ENCODE data around the gene TCF19.
A peak's percentile ranks its signal among the peaks of the same experiment; 100 is the strongest.

Gene TCF19

GRCh38 chr6:31128093-31128676, 30.2 kb upstream of the TCF19 start:
- Histone ChIP-seq H3K4me3 (ENCODE audit: low read depth in 1 of 5, low read length in 5 of 5) (no peak overlapping the region), H3K9ac (ENCODE audit: low read length in 5 of 5) (no peak overlapping the region), H3K27ac (ENCODE audit: low read depth, low read length) (no peak overlapping the region), H3K36me3 (ENCODE audit: control insufficient read depth in 5 of 5, insufficient read depth in 5 of 5, low read length in 5 of 5) (no peaks in the 10 kb centered on the region), H3K27me3 (ENCODE audit: control insufficient read depth in 5 of 5, insufficient read depth in 4 of 5, low read length in 5 of 5) (no peaks in the 10 kb centered on the region), H3K9me3 (ENCODE audit: control insufficient read depth in 5 of 5, low read length in 5 of 5) (no peaks in the 10 kb centered on the region), H3K4me1 (ENCODE audit: control insufficient read depth in 5 of 5, insufficient read depth in 5 of 5, low read length in 5 of 5) (peaks cover 0 to 35% (median 8%) of the 10 kb centered on the region in 5 donors)

- Histone ChIP-seq H3K27me3 (ENCODE audit: control insufficient read depth in 5 of 5, insufficient read depth in 4 of 5, low read length in 5 of 5) (no peaks in the 10 kb centered on the region), H3K4me1 (ENCODE audit: control insufficient read depth in 5 of 5, insufficient read depth in 5 of 5, low read length in 5 of 5) (peaks cover 0 to 28% (median 7%) of the 10 kb centered on the region in 5 donors), H3K9ac (ENCODE audit: low read length in 5 of 5) (no peak overlapping the region), H3K9me3 (ENCODE audit: control insufficient read depth in 5 of 5, low read length in 5 of 5) (no peaks in the 10 kb centered on the region), H3K36me3 (ENCODE audit: control insufficient read depth in 5 of 5, insufficient read depth in 5 of 5, low read length in 5 of 5) (no peaks in the 10 kb centered on the region), H3K4me3 (ENCODE audit: low read depth in 1 of 5, low read length in 5 of 5) (no peak overlapping the region), H3K27ac (ENCODE audit: low read depth, low read length) (no peak overlapping the region)
These were observed 29.3 kb upstream of the TCF19 start for GRCh38 chr6:31129130-31129529.

GRCh38 chr6:31130751-31131150, 27.6 kb upstream of the TCF19 start:
- no peak overlapping the region for H3K27ac ChIP-seq (ENCODE audit: low read depth, low read length)
- no peak overlapping the region for H3K9ac ChIP-seq (ENCODE audit: low read length in 5 of 5)
- no peaks in the 10 kb centered on the region for H3K9me3 ChIP-seq (ENCODE audit: control insufficient read depth in 5 of 5, low read length in 5 of 5)
- no peak overlapping the region for H3K4me3 ChIP-seq (ENCODE audit: low read depth in 1 of 5, low read length in 5 of 5)
- H3K27me3 ChIP-seq (ENCODE audit: control insufficient read depth in 5 of 5, insufficient read depth in 4 of 5, low read length in 5 of 5), result no peaks in the 10 kb centered on the region
- peaks cover 0 to 14% (median 0%) of the 10 kb centered on the region in 5 donors for H3K4me1 ChIP-seq (ENCODE audit: control insufficient read depth in 5 of 5, insufficient read depth in 5 of 5, low read length in 5 of 5)
- no peaks in the 10 kb centered on the region for H3K36me3 ChIP-seq (ENCODE audit: control insufficient read depth in 5 of 5, insufficient read depth in 5 of 5, low read length in 5 of 5)

GRCh38 chr6:31131595-31131994, 26.8 kb upstream of the TCF19 start:
- Histone ChIP-seq H3K9ac (ENCODE audit: low read length in 5 of 5) (no peak overlapping the region), H3K9me3 (ENCODE audit: control insufficient read depth in 5 of 5, low read length in 5 of 5) (no peaks in the 10 kb centered on the region), H3K27me3 (ENCODE audit: control insufficient read depth in 5 of 5, insufficient read depth in 4 of 5, low read length in 5 of 5) (no peaks in the 10 kb centered on the region), H3K27ac (ENCODE audit: low read depth, low read length) (no peak overlapping the region), H3K4me3 (ENCODE audit: low read depth in 1 of 5, low read length in 5 of 5) (no peak overlapping the region), H3K36me3 (ENCODE audit: control insufficient read depth in 5 of 5, insufficient read depth in 5 of 5, low read length in 5 of 5) (no peaks in the 10 kb centered on the region), H3K4me1 (ENCODE audit: control insufficient read depth in 5 of 5, insufficient read depth in 5 of 5, low read length in 5 of 5) (peaks cover 0 to 5% (median 0%) of the 10 kb centered on the region in 5 donors)

GRCh38 chr6:31132806-31133205, 25.6 kb upstream of the TCF19 start:
- Histone ChIP-seq H3K27me3 (ENCODE audit: control insufficient read depth in 5 of 5, insufficient read depth in 4 of 5, low read length in 5 of 5) (no peaks in the 10 kb centered on the region), H3K4me1 (ENCODE audit: control insufficient read depth in 5 of 5, insufficient read depth in 5 of 5, low read length in 5 of 5) (peaks cover 0 to 5% (median 4%) of the 10 kb centered on the region in 5 donors), H3K36me3 (ENCODE audit: control insufficient read depth in 5 of 5, insufficient read depth in 5 of 5, low read length in 5 of 5) (no peaks in the 10 kb centered on the region), H3K9ac (ENCODE audit: low read length in 5 of 5) (no peak overlapping the region), H3K9me3 (ENCODE audit: control insufficient read depth in 5 of 5, low read length in 5 of 5) (no peaks in the 10 kb centered on the region), H3K27ac (ENCODE audit: low read depth, low read length) (no peak overlapping the region), H3K4me3 (ENCODE audit: low read depth in 1 of 5, low read length in 5 of 5) (no peak overlapping the region)

- no peaks in the 10 kb centered on the region for H3K9me3 ChIP-seq (ENCODE audit: control insufficient read depth in 5 of 5, low read length in 5 of 5)
- H3K4me3 ChIP-seq (ENCODE audit: low read depth in 1 of 5, low read length in 5 of 5), result no peak overlapping the region
- H3K27me3 ChIP-seq (ENCODE audit: control insufficient read depth in 5 of 5, insufficient read depth in 4 of 5, low read length in 5 of 5), result no peaks in the 10 kb centered on the region
- no peaks in the 10 kb centered on the region for H3K36me3 ChIP-seq (ENCODE audit: control insufficient read depth in 5 of 5, insufficient read depth in 5 of 5, low read length in 5 of 5)
- peaks cover 0 to 13% (median 5%) of the 10 kb centered on the region in 5 donors for H3K4me1 ChIP-seq (ENCODE audit: control insufficient read depth in 5 of 5, insufficient read depth in 5 of 5, low read length in 5 of 5)
- H3K9ac ChIP-seq (ENCODE audit: low read length in 5 of 5), result no peak overlapping the region
- H3K27ac ChIP-seq (ENCODE audit: low read depth, low read length), result no peak overlapping the region
These were observed 22.7 kb upstream of the TCF19 start for GRCh38 chr6:31135710-31136109.

GRCh38 chr6:31138982-31139381, 19.4 kb upstream of the TCF19 start, which contains the start of gene PSORS1C2:
TSS of gene PSORS1C2 (minus strand) at chr6:31139066. CDS start at chr6:31139026, 40 bp downstream.
- Histone ChIP-seq H3K9ac (ENCODE audit: low read length in 5 of 5) (no peak within 1 kb of the TSS), H3K36me3 (ENCODE audit: control insufficient read depth in 5 of 5, insufficient read depth in 5 of 5, low read length in 5 of 5) (peaks cover 0 to 13% (median 4%) of the 10 kb centered on the region in 5 donors), H3K9me3 (ENCODE audit: control insufficient read depth in 5 of 5, low read length in 5 of 5) (no peaks in the 10 kb centered on the region), H3K4me3 (ENCODE audit: low read depth in 1 of 5, low read length in 5 of 5) (peak within 1 kb of the TSS in 1 of 5 donors; percentile 61), H3K4me1 (ENCODE audit: control insufficient read depth in 5 of 5, insufficient read depth in 5 of 5, low read length in 5 of 5) (peaks cover 0 to 27% (median 5%) of the 10 kb centered on the region in 5 donors), H3K27ac (ENCODE audit: low read depth, low read length) (no peak within 1 kb of the TSS), H3K27me3 (ENCODE audit: control insufficient read depth in 5 of 5, insufficient read depth in 4 of 5, low read length in 5 of 5) (no peaks in the 10 kb centered on the region)

- Histone ChIP-seq H3K9ac (ENCODE audit: low read length in 5 of 5) (no peak overlapping the region), H3K4me1 (ENCODE audit: control insufficient read depth in 5 of 5, insufficient read depth in 5 of 5, low read length in 5 of 5) (peaks cover 0 to 27% (median 5%) of the 10 kb centered on the region in 5 donors), H3K27ac (ENCODE audit: low read depth, low read length) (no peak overlapping the region), H3K36me3 (ENCODE audit: control insufficient read depth in 5 of 5, insufficient read depth in 5 of 5, low read length in 5 of 5) (peaks cover 0 to 17% (median 4%) of the 10 kb centered on the region in 5 donors), H3K4me3 (ENCODE audit: low read depth in 1 of 5, low read length in 5 of 5) (no peak overlapping the region), H3K9me3 (ENCODE audit: control insufficient read depth in 5 of 5, low read length in 5 of 5) (no peaks in the 10 kb centered on the region), H3K27me3 (ENCODE audit: control insufficient read depth in 5 of 5, insufficient read depth in 4 of 5, low read length in 5 of 5) (no peaks in the 10 kb centered on the region)
These were observed 18.8 kb upstream of the TCF19 start for GRCh38 chr6:31139599-31139998.

GRCh38 chr6:31140643-31141042, 17.7 kb upstream of the TCF19 start:
- Histone ChIP-seq H3K9ac (ENCODE audit: low read length in 5 of 5) (no peak overlapping the region), H3K27ac (ENCODE audit: low read depth, low read length) (no peak overlapping the region), H3K9me3 (ENCODE audit: control insufficient read depth in 5 of 5, low read length in 5 of 5) (no peaks in the 10 kb centered on the region), H3K4me3 (ENCODE audit: low read depth in 1 of 5, low read length in 5 of 5) (no peak overlapping the region), H3K4me1 (ENCODE audit: control insufficient read depth in 5 of 5, insufficient read depth in 5 of 5, low read length in 5 of 5) (peaks cover 0 to 27% (median 5%) of the 10 kb centered on the region in 5 donors), H3K27me3 (ENCODE audit: control insufficient read depth in 5 of 5, insufficient read depth in 4 of 5, low read length in 5 of 5) (no peaks in the 10 kb centered on the region), H3K36me3 (ENCODE audit: control insufficient read depth in 5 of 5, insufficient read depth in 5 of 5, low read length in 5 of 5) (peaks cover 0 to 27% (median 12%) of the 10 kb centered on the region in 5 donors)

- Histone ChIP-seq H3K9me3 (ENCODE audit: control insufficient read depth in 5 of 5, low read length in 5 of 5) (no peaks in the 10 kb centered on the region), H3K4me3 (ENCODE audit: low read depth in 1 of 5, low read length in 5 of 5) (no peak overlapping the region), H3K27me3 (ENCODE audit: control insufficient read depth in 5 of 5, insufficient read depth in 4 of 5, low read length in 5 of 5) (no peaks in the 10 kb centered on the region), H3K9ac (ENCODE audit: low read length in 5 of 5) (no peak overlapping the region), H3K36me3 (ENCODE audit: control insufficient read depth in 5 of 5, insufficient read depth in 5 of 5, low read length in 5 of 5) (peaks cover 0 to 28% (median 14%) of the 10 kb centered on the region in 5 donors), H3K27ac (ENCODE audit: low read depth, low read length) (no peak overlapping the region), H3K4me1 (ENCODE audit: control insufficient read depth in 5 of 5, insufficient read depth in 5 of 5, low read length in 5 of 5) (peaks cover 0 to 27% (median 5%) of the 10 kb centered on the region in 5 donors)
These were observed 16.0 kb upstream of the TCF19 start for GRCh38 chr6:31142361-31142761.
